Measurements from ENCODE around the gene NTM.

The NTM gene

DNA sequence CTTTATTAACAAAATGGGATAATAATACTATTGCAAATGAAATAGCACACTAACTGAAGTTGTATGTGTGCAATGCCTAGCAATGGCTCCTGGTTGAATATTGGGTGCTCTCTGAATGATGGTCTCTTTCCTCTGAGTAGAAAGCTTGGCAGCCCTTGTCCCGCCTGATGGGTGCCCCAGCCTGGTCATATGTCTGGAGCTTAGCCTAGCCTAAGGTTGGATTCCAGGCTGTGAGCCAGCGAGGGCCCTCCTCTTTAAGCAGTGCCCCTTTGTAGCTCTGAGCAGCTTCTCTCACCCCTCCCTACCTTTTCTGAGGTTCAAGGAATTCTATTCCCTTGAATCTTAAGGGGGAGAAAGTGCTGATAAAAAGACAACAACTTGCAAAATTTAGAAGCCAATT lies 499.9 kb downstream of the NTM start:
- no peak for DNase-seq (ENCODE audit: low read depth)
- H3K4me3 ChIP-seq (ENCODE audit: low read depth, low read length): no peak overlapping the region
- TF ChIP-seq, protein P1, sequence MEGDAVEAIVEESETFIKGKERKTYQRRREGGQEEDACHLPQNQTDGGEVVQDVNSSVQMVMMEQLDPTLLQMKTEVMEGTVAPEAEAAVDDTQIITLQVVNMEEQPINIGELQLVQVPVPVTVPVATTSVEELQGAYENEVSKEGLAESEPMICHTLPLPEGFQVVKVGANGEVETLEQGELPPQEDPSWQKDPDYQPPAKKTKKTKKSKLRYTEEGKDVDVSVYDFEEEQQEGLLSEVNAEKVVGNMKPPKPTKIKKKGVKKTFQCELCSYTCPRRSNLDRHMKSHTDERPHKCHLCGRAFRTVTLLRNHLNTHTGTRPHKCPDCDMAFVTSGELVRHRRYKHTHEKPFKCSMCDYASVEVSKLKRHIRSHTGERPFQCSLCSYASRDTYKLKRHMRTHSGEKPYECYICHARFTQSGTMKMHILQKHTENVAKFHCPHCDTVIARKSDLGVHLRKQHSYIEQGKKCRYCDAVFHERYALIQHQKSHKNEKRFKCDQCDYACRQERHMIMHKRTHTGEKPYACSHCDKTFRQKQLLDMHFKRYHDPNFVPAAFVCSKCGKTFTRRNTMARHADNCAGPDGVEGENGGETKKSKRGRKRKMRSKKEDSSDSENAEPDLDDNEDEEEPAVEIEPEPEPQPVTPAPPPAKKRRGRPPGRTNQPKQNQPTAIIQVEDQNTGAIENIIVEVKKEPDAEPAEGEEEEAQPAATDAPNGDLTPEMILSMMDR (IDR thresholded peaks at IDR 0.05; ENCODE audit: insufficient read depth, low read depth, low read length, missing control alignments): no peak

GRCh38 chr11:131871006-131871405 lies 500.6 kb downstream of the NTM start:
- TF ChIP-seq, protein P1 (IDR thresholded peaks at IDR 0.05; ENCODE audit: insufficient read depth, low read depth, low read length, missing control alignments): no peak
- no peak for DNase-seq (ENCODE audit: low read depth)
- H3K4me3 ChIP-seq (ENCODE audit: low read depth, low read length): no peak overlapping the region

GRCh38 chr11:131874070-131874469 lies 503.7 kb downstream of the NTM start:
- no peak overlapping the region for H3K4me3 ChIP-seq (ENCODE audit: low read depth, low read length)

DNA sequence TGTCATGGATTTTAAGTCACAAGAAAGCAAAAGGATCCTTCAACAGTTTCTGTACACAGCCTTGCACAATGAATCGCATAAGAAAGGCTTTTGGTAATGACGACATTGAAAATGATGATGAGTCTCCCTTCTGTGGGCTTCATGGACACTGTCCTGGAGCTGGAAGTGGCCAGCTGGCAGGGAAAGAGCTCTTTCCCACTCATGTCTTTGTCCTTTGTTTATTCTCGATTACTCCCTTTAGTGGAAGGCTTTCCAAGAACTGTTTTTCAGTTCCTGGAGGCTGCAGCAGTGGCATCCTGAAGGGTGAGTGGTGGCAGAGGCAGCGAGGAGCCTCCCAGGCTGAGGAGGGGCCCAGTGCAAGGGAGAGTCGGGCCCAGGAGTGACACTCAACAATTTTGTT lies 505.2 kb downstream of the NTM start:
- H3K4me3 ChIP-seq (ENCODE audit: low read depth, low read length): no peak overlapping the region
- DNase-seq (ENCODE audit: low read depth): no peak
- TF ChIP-seq, protein P1 (IDR thresholded peaks at IDR 0.05; ENCODE audit: insufficient read depth, low read depth, low read length, missing control alignments): no peak

More at GRCh38 chr11:131874070-131874469, 503.7 kb downstream of the NTM start:
- TF ChIP-seq, protein P1 (IDR thresholded peaks at IDR 0.05; ENCODE audit: insufficient read depth, low read depth, low read length, missing control alignments): no peak
- no peak for DNase-seq (ENCODE audit: low read depth)

DNA sequence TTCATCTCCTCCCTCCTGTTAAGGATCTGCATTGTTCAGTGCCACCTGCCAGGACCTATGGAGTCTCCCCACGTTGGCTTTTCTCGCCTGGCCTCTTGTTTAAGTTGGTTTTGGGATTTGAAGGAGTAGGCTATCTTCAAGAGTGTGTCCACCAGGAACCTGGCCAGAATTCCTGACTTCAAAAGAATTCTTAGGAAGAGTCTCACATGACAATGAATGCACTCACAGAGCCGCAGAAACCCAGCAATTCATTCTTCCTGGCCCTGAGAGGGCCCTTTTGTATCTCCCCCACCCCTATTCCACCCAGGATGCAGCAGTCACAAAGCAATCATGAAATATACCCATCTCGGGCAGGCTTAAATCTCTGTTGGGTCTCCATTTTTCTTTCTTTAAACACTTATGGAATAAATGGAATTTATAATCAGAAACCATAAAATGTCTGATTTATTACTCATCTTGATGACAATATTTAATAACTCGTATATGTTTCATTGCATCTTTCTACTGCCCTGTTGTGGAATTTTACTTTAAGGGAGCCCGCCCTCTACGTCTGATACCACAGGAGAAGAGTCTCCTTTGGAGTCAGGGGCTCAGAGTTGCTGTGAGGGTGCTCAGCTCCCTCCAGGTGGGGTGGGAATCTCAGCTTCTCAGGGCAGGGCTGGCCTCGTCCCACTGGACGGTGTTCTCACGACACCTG lies 507.0 kb downstream of the NTM start:
- TF ChIP-seq, protein P1 (IDR thresholded peaks at IDR 0.05; ENCODE audit: insufficient read depth, low read depth, low read length, missing control alignments): no peak
- DNase-seq (ENCODE audit: low read depth): no peak
- H3K4me3 ChIP-seq (ENCODE audit: low read depth, low read length): no peak overlapping the region

DNA sequence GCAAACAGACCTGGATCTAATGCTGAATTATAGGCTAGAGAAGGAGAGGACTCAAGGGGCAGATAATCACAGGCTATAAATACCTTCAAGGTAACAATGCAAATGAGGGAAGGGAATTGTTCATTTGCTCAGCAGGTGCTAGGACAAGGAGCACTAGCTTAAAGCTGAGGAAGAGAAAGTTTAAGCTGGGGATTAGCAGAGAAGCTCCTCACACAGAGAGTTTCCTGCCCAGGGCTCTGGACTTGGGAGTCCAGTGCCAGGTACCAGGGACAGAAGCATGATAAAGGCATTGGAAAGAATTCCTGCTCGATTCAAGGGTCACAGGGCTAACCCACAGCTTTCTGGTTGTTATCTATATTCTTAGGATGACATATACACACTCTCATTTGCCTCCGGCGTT lies 509.9 kb downstream of the NTM start:
- TF ChIP-seq, protein P1 (IDR thresholded peaks at IDR 0.05; ENCODE audit: insufficient read depth, low read depth, low read length, missing control alignments): no peak
- H3K4me3 ChIP-seq (ENCODE audit: low read depth, low read length): no peak overlapping the region
- no peak for DNase-seq (ENCODE audit: low read depth)

- H3K4me3 ChIP-seq (ENCODE audit: low read depth, low read length): no peak overlapping the region
- no peak for DNase-seq (ENCODE audit: low read depth)
- TF ChIP-seq, protein P1 (IDR thresholded peaks at IDR 0.05; ENCODE audit: insufficient read depth, low read depth, low read length, missing control alignments): no peak
These were observed 510.6 kb downstream of the NTM start for GRCh38 chr11:131880976-131881375.

Data from GM12865 (cell line).